H1 (cell line): ENCODE results near the gene RASSF5. TPM values are rescaled to one million over a fixed set of nuclear protein-coding genes. Genes with fewer than 3 reads are reported as not detected.

Source experiments
- CTCF ChIA-PET: fragments of 300-600 bp; sonication (Branson Sonifier 250); formaldehyde crosslinking; loops from one replicate; lab custom pipeline; 2021; ENCODE audit not compliant: partially characterized antibody; lab: Charles Lee
- POLR2A ChIA-PET: fragments of 300-600 bp; sonication (Branson Sonifier 250); formaldehyde crosslinking; loops from one replicate; lab custom pipeline; 2021; ENCODE audit warnings: inconsistent platforms; ENCODE audit not compliant: partially characterized antibody; lab: Charles Lee
- DNase-seq, 2 experiments: peaks; one replicate each; pipeline versions ENCODE4 v3.0.0 to v3.0.0-alpha.2; 2010 to 2022; ENCODE audit warnings: low spot score in 2 of 2, low read depth in 1 of 2, mixed read lengths in 1 of 2
- FAIRE-seq: peaks from 2 replicates; lab custom pipeline; 2011; peaks lifted over from hg19 to GRCh38; lab: Jason Lieb, UNC
- H2AFZ ChIP-seq: 2 replicates; pipeline ENCODE4 v1.8.1; 2012; ENCODE audit warnings: low read length, inconsistent platforms
- H2AK5ac ChIP-seq: 2 replicates; pipeline ENCODE4 v1.6.1; 2013; ENCODE audit warnings: low read depth, low read length
- H2BK120ac ChIP-seq: replicated peaks from 2 replicates; pipeline ENCODE3; 2013; ENCODE audit warnings: low read depth, low read length, inconsistent platforms
- H2BK12ac ChIP-seq: 2 replicates; pipeline ENCODE4 v1.6.1; 2013; ENCODE audit warnings: low read depth, low read length
- H2BK15ac ChIP-seq: 2 replicates; pipeline ENCODE4 v1.6.1; 2013; ENCODE audit warnings: low read length
- H2BK20ac ChIP-seq: 2 replicates; pipeline ENCODE4 v1.6.1; 2013; ENCODE audit warnings: low read length
- H2BK5ac ChIP-seq: 2 replicates; pipeline ENCODE4 v1.6.1; 2013; ENCODE audit warnings: low read depth, low read length
- H3K14ac ChIP-seq: 2 replicates; pipeline ENCODE4 v1.6.1; 2013; ENCODE audit warnings: inconsistent platforms; ENCODE audit not compliant: insufficient read length
- H3K18ac ChIP-seq: 2 replicates; pipeline ENCODE4 v1.6.1; 2013; ENCODE audit warnings: low read length; ENCODE audit errors: extremely low read depth
- H3K23ac ChIP-seq: 2 replicates; pipeline ENCODE4 v1.6.1; 2013; ENCODE audit warnings: inconsistent platforms; ENCODE audit not compliant: insufficient read length
- H3K23me2 ChIP-seq: 2 replicates; pipeline ENCODE4 v1.6.1; 2013; ENCODE audit warnings: low read depth, low read length
- H3K27ac ChIP-seq: 2 replicates; pipeline ENCODE4 v1.6.1; 2011; ENCODE audit warnings: low read depth, low read length, inconsistent platforms
- H3K27me3 ChIP-seq, 4 experiments: replicated peaks in 1 of 4; 1 replicate in 1 of 4; 2 replicates in 3 of 4; pipeline versions ENCODE4 v1.6.1 to v1.8.1; 2011 to 2013; ENCODE audit warnings: low read length in 3 of 4, mild to moderate bottlenecking in 3 of 4, inconsistent platforms in 2 of 4, mixed read lengths in 2 of 4, moderate library complexity in 1 of 4; ENCODE audit not compliant: control insufficient read depth in 3 of 4, insufficient read depth in 3 of 4; ENCODE audit errors: extremely low read depth in 1 of 4
- H3K36me3 ChIP-seq, 4 experiments: 2 replicates each; pipeline versions ENCODE4 v1.6.1 to v1.8.1; 2011 to 2013; ENCODE audit warnings: mild to moderate bottlenecking in 4 of 4, low read length in 3 of 4, moderate library complexity in 2 of 4, control low read depth in 1 of 4, inconsistent platforms in 1 of 4; ENCODE audit not compliant: insufficient read depth in 4 of 4, control insufficient read depth in 2 of 4
- H3K4ac ChIP-seq: replicated peaks from 2 replicates; pipeline ENCODE3; 2013; ENCODE audit warnings: low read length, low read depth, mixed read lengths, inconsistent platforms; ENCODE audit not compliant: insufficient read length
- H3K4me1 ChIP-seq, 4 experiments: replicated peaks in 1 of 4; 1 replicate in 1 of 4; 2 replicates in 3 of 4; pipeline versions ENCODE4 v1.6.1 to v1.8.1; 2011 to 2013; ENCODE audit warnings: low read length in 3 of 4, inconsistent platforms in 2 of 4, mixed read lengths in 1 of 4; ENCODE audit not compliant: insufficient read depth in 4 of 4, control insufficient read depth in 3 of 4
- H3K4me2 ChIP-seq, 2 experiments: 2 replicates each; pipeline versions ENCODE4 v1.6.1 to v1.8.1; 2011 to 2013; ENCODE audit warnings: low read depth in 2 of 2, low read length in 2 of 2, control low read depth in 1 of 2, inconsistent platforms in 1 of 2, mild to moderate bottlenecking in 1 of 2; ENCODE audit not compliant: insufficient read depth in 1 of 2
- H3K4me3 ChIP-seq, 4 experiments: fragments of 200-600, 300-600 bp in 1 of 4; sonication (generic), shearing (Covaris generic), sonication (Bioruptor Twin) in 1 of 4; 2 replicates each; pipeline versions ENCODE4 v1.5.1 to v1.8.1; 2011 to 2016; ENCODE audit warnings: low read length in 4 of 4, low read depth in 3 of 4, control low read depth in 2 of 4, inconsistent platforms in 2 of 4, mild to moderate bottlenecking in 2 of 4, mixed read lengths in 1 of 4, moderate library complexity in 1 of 4; ENCODE audit not compliant: insufficient read depth in 2 of 4; ENCODE audit errors: extremely low read depth in 1 of 4
- H3K56ac ChIP-seq: replicated peaks from 2 replicates; pipeline ENCODE3; 2013; ENCODE audit warnings: low read depth, mild to moderate bottlenecking, mixed read lengths, low read length, inconsistent platforms; ENCODE audit not compliant: insufficient read length
- H3K79me1 ChIP-seq: 2 replicates; pipeline ENCODE4 v1.6.1; 2013; ENCODE audit warnings: low read depth, low read length, control low read depth
- H3K79me2 ChIP-seq, 2 experiments: 2 replicates each; pipeline versions ENCODE4 v1.6.1 to v1.8.1; 2012 to 2013; ENCODE audit warnings: low read length in 2 of 2, mild to moderate bottlenecking in 2 of 2, inconsistent platforms in 1 of 2; ENCODE audit not compliant: insufficient read depth in 2 of 2, control insufficient read depth in 1 of 2
- H3K9ac ChIP-seq, 4 experiments: replicated peaks in 1 of 4; 1 replicate in 1 of 4; 2 replicates in 3 of 4; pipeline versions ENCODE4 v1.6.1 to v1.8.1; 2011 to 2013; ENCODE audit warnings: low read depth in 3 of 4, low read length in 3 of 4, control low read depth in 2 of 4, mild to moderate bottlenecking in 2 of 4, moderate library complexity in 2 of 4, inconsistent platforms in 1 of 4; ENCODE audit errors: extremely low read depth in 1 of 4
- H3K9me3 ChIP-seq, 2 experiments: 2 replicates each; pipeline versions ENCODE4 v1.6.1 to v1.8.1; 2012 to 2013; ENCODE audit warnings: mild to moderate bottlenecking in 2 of 2, moderate library complexity in 2 of 2, control low read depth in 1 of 2, inconsistent platforms in 1 of 2, low read depth in 1 of 2, low read length in 1 of 2, mixed read lengths in 1 of 2; ENCODE audit not compliant: insufficient read depth in 2 of 2
- H4K20me1 ChIP-seq, 2 experiments: replicated peaks in 1 of 2; 2 replicates each; pipeline versions ENCODE3 to v1.8.1; 2011 to 2013; ENCODE audit warnings: inconsistent platforms in 2 of 2, low read length in 2 of 2, mild to moderate bottlenecking in 1 of 2; ENCODE audit not compliant: insufficient read depth in 2 of 2, control insufficient read depth in 1 of 2
- H4K5ac ChIP-seq: 2 replicates; pipeline ENCODE4 v1.6.1; 2013; ENCODE audit warnings: low read length, low read depth, mixed read lengths, inconsistent platforms; ENCODE audit not compliant: insufficient read length
- H4K8ac ChIP-seq: 2 replicates; pipeline ENCODE4 v1.8.0; 2013; ENCODE audit warnings: mild to moderate bottlenecking, moderate library complexity, low read length, inconsistent platforms; ENCODE audit not compliant: insufficient read depth; ENCODE audit errors: extremely low read depth
- H4K91ac ChIP-seq: replicated peaks from 2 replicates; pipeline ENCODE3; 2013; ENCODE audit warnings: low read length, mixed read lengths, inconsistent platforms; ENCODE audit not compliant: insufficient read length
- CREB1 ChIP-seq: IDR thresholded peaks from 2 replicates; pipeline ENCODE4 v1.6.1; 2012; ENCODE audit warnings: inconsistent platforms
- E2F6 ChIP-seq: IDR thresholded peaks from 2 replicates; pipeline ENCODE4 v1.6.1; 2012; ENCODE audit warnings: inconsistent platforms
- GTF2F1 ChIP-seq: IDR thresholded peaks from 2 replicates; pipeline ENCODE4 v1.6.1; 2012; ENCODE audit warnings: low read depth, low read length, improper control_type of control experiment, borderline replicate concordance
- JUN ChIP-seq: IDR thresholded peaks from 2 replicates; pipeline ENCODE4 v1.6.1; 2011; ENCODE audit warnings: low read depth, mild to moderate bottlenecking, improper control_type of control experiment, low read length
- KDM4A ChIP-seq: IDR thresholded peaks from one replicate; pipeline ENCODE4 v1.7.1; 2012; ENCODE audit warnings: low read depth, mild to moderate bottlenecking, moderate library complexity, low read length, inconsistent platforms; ENCODE audit not compliant: severe bottlenecking
- POU5F1 ChIP-seq: IDR thresholded peaks from 2 replicates; pipeline ENCODE4 v1.6.1; 2011; ENCODE audit warnings: low read depth, mild to moderate bottlenecking, low read length, moderate library complexity
- RFX5 ChIP-seq: IDR thresholded peaks from 2 replicates; pipeline ENCODE4 v1.6.1; 2011; ENCODE audit warnings: low read depth, low read length, improper control_type of control experiment, borderline replicate concordance
- SP4 ChIP-seq: IDR thresholded peaks from 2 replicates; pipeline ENCODE4 v1.6.1; 2012; ENCODE audit warnings: low read length, inconsistent platforms
- TAF1 ChIP-seq: IDR thresholded peaks from 2 replicates; pipeline ENCODE4 v1.6.1; 2011; ENCODE audit warnings: mild to moderate bottlenecking, low read depth, low read length
- TAF7 ChIP-seq: optimal IDR thresholded peaks from 2 replicates; pipeline ENCODE3; 2011; ENCODE audit warnings: low read depth, mild to moderate bottlenecking, inconsistent platforms, low read length, moderate library complexity, borderline replicate concordance
- USF2 ChIP-seq: IDR thresholded peaks from 2 replicates; pipeline ENCODE4 v1.6.1; 2011; ENCODE audit warnings: low read length, improper control_type of control experiment
- ZNF274 ChIP-seq: IDR thresholded peaks from 2 replicates; pipeline ENCODE4 v1.7.0; 2012; ENCODE audit warnings: low read length, borderline replicate concordance; ENCODE audit errors: extremely low read depth
- WGBS, 2 experiments: shearing (Covaris generic) in 1 of 2; methylation state at CpG; one replicate each; pipeline versions ENCODE4 v1.1.6 to v1.1.7; 2013 to 2015; ENCODE audit warnings: low lambda C conversion rate in 2 of 2, mixed read lengths in 2 of 2, inconsistent platforms in 1 of 2, low coverage in 1 of 2, missing lambda C conversion rate in 1 of 2; ENCODE audit not compliant: insufficient replicate concordance in 2 of 2, insufficient coverage in 1 of 2, insufficient read length in 1 of 2; ENCODE audit errors: extremely low coverage in 1 of 2, missing lambda C conversion rate in 1 of 2; 5-methylcytosine and 5-hydroxymethylcytosine counted together
- polyA plus RNA-seq, 7 experiments: library from polyadenylated mRNA; depleted of rRNA in 3 of 7; stranded (reverse) in 5 of 7; unstranded in 2 of 7; fragments of >200 nt in 5 of 7; fragments of 200-250 nt in 2 of 7; gene quantifications; 1 replicate in 5 of 7; 2 replicates in 1 of 7; 4 replicates in 1 of 7; pipeline versions ENCODE4 v1.2.1 to v1.2.3, GENCODE V29; 2011 to 2013; ENCODE audit warnings: missing spikeins in 2 of 7, mixed read lengths in 2 of 7
- total RNA-seq: library from RNA; stranded (reverse); fragmentation: NEBNext Ultra II Directional; extraction: Animal tissue kit (Norgen Biotek cat#: 25700); gene quantifications from 2 replicates; pipeline ENCODE4 v1.2.1, GENCODE V29; 2021

The RASSF5 gene
- total and polyA plus RNA-seq, 2 of the 8 experiments (the other 6 are each of a cell fraction or from before 2014, with no cell fraction given): 0.82 to 1.8 TPM

GRCh38 chr1:206535853-206536188 lies 28.5 kb downstream of the RASSF5 start:
- FAIRE-seq (no peak), DNase-seq (no peak)
- Histone ChIP-seq H2BK12ac (no peak overlapping the region), H3K79me2 (no peaks in the 10 kb centered on the region), H3K79me1 (no peaks in the 10 kb centered on the region; the same call in 1 of the 2 replicates), H3K27ac (no peak overlapping the region), H3K4ac (no peak overlapping the region), H3K23me2 (no peaks in the 10 kb centered on the region; the same call in 1 of the 2 replicates), H3K23ac (no peak overlapping the region), H2AFZ (no peak overlapping the region), H4K91ac (no peak overlapping the region), H2BK5ac (no peak overlapping the region), H3K4me2 (no peak overlapping the region), H2BK20ac (no peak overlapping the region), H3K4me3 (no peak overlapping the region), H3K27me3 (no peaks in the 10 kb centered on the region), H4K8ac (peak overlapping the region; percentile 14), H4K20me1 (peaks cover 0 to 3% of the 10 kb centered on the region in 2 experiments), H3K9ac (no peak overlapping the region), H3K9me3 (no peaks in the 10 kb centered on the region), H2AK5ac (no peak overlapping the region), H3K18ac (no peak overlapping the region), H3K4me1 (no peaks in the 10 kb centered on the region; a peak in 2 of 7 replicates), H4K5ac (no peak overlapping the region), H2BK15ac (no peak overlapping the region), H3K56ac (no peak overlapping the region), H3K36me3 (no peaks in the 10 kb centered on the region), H2BK120ac (no peak overlapping the region), H3K14ac (no peak overlapping the region)
- POLR2A ChIA-PET: no interaction called here
- WGBS, 2 experiments: 81% methylated on average over 6 of the region's 6 CpGs; no CpG with 5 or more reads in 1 of the 2 experiments
- CTCF ChIA-PET: interaction anchor here (0.7 to 18.2 kb wide), 7 partner anchors 10 to 176 kb away, joined by 3 to 298 read pairs (median 16); partner anchors contain the start of gene RASSF5
- TF ChIP-seq RFX5 (no peak), POU5F1 (no peak), TAF7 (no peak), GTF2F1 (no peak), USF2 (no peak), ZNF274 (no peak), E2F6 (no peak), JUN (no peak), CREB1 (no peak), KDM4A (no peak), TAF1 (no peak), SP4 (no peak)
